ENCODE measurements around the gene PRKCD. TPM values are rescaled to one million over a fixed set of nuclear protein-coding genes. Genes with fewer than 3 reads are reported as not detected.
A peak's percentile ranks its signal among the peaks of the same experiment; 100 is the strongest.

Gene PRKCD
- total RNA-seq, 1 experiment from 2014 or later = 9.6 TPM

DNA sequence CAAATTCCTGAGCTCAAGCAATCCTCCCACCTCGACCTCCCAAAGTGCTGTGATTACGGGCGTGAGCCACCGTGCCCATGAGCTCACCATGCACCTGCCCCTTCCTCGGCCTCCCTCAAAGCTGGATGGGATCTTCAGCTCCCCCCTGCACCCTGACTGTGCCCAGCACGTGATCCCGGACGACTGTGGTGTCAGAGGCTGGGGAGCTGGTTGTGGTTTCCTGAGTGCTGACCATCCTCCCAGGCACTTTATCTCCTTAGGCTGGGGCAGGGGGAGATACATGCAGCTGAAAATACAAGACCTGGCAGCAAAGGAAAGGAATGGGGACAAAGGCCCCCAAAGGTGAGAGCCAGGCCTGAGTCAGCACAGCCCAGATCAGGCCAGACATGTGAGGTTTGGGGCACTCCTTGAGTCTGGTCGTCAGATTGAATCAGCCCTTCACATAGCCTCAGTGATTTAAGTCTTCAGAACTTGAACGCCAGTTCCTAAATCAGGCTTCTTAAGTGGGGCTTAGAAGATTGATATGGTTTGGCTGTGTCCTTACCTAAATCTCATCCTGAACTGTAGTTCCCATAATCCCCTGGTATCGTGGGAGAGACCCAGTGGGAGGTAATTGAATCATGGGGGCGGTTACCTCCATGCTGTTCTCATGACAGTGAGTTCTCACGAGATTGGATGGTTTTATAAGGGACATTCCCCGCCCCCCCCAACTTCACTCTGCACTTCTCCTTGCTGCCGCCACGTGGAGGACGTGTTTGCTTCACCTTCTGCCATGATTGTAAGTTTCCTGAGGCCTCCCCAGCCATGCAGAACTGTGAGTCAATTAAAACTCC is 35.8 kb downstream of the PRKCD start:
- peak; percentile 55 for DNase-seq (ENCODE audit: unreplicated experiment)
- Mint-ChIP-seq H3K36me3 (ENCODE audit: insufficient read depth, unreplicated experiment) (no peaks in the 10 kb centered on the region), H3K27ac (ENCODE audit: low read depth, unreplicated experiment) (no peak overlapping the region), H3K4me3 (ENCODE audit: unreplicated experiment) (no peak overlapping the region), H3K27me3 (ENCODE audit: insufficient read depth, unreplicated experiment) (no peaks in the 10 kb centered on the region), H3K4me1 (ENCODE audit: insufficient read depth, unreplicated experiment) (no peaks in the 10 kb centered on the region), H3K9me3 (ENCODE audit: unreplicated experiment) (no peaks in the 10 kb centered on the region)
- ChIA-PET POLR2A (interaction anchor here (0.9 to 2.5 kb wide), 5 partner anchors 52 to 1255 kb away, joined by 3 to 12 read pairs (median 3); partner anchors contain the start of gene RRP9), CTCF (interaction anchor here (0.6 to 12.5 kb wide), 40 partner anchors 8 to 450 kb away, joined by 3 to 220 read pairs (median 4); partner anchors contain the start of gene RFT1)
- intact Hi-C loops (cut with micrococcal nuclease) = loop anchor here (1.0 kb wide), 2 partner anchors 62 to 82 kb away; no protein-coding TSS in a partner anchor
- BruUV-seq (replicated peaks) = no TSS peak
- TF ChIP-seq, protein P1, sequence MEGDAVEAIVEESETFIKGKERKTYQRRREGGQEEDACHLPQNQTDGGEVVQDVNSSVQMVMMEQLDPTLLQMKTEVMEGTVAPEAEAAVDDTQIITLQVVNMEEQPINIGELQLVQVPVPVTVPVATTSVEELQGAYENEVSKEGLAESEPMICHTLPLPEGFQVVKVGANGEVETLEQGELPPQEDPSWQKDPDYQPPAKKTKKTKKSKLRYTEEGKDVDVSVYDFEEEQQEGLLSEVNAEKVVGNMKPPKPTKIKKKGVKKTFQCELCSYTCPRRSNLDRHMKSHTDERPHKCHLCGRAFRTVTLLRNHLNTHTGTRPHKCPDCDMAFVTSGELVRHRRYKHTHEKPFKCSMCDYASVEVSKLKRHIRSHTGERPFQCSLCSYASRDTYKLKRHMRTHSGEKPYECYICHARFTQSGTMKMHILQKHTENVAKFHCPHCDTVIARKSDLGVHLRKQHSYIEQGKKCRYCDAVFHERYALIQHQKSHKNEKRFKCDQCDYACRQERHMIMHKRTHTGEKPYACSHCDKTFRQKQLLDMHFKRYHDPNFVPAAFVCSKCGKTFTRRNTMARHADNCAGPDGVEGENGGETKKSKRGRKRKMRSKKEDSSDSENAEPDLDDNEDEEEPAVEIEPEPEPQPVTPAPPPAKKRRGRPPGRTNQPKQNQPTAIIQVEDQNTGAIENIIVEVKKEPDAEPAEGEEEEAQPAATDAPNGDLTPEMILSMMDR (IDR thresholded peaks at IDR 0.05; ENCODE audit: unreplicated experiment) = no peak

DNA sequence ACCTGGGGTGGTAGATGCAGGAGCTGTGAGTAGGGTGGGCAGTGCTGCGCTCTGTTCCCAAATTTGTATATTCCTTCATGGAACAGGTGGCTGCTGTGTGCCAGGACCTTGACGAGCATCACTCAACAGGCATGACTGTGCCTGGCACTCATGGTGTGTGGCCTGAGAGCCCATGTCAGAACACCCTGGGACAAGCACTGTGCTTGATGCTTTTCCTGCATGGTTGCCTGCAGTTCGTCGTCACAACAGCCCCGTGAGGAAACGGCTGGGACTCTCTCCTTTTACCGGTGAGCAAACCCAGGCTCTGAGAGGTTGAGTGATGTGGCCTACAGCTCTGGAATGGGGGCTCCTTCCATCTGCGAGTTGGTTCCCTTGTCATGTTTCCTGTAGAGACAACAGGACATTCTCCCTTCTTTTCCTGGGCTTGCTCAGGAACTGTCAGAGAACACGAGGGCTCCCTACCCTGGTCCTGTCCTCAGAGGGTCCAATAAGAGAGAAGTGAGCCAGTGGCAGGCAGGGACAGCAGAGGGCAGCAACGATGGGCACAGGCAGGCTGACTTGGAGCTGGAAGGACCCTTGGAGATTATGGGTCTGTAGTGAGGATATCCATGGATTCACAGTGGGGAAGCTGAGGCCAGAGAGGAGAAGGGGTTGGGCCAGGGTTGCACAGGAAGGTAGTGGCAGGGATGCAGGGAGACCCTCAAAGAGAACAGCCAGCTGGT is 37.4 kb downstream of the PRKCD start:
- intact Hi-C loops (cut with micrococcal nuclease) = no loop called here
- no peak overlapping the region for H3K27ac Mint-ChIP-seq (ENCODE audit: low read depth, unreplicated experiment)
- no peaks in the 10 kb centered on the region for H3K9me3 Mint-ChIP-seq (ENCODE audit: unreplicated experiment)
- no peak overlapping the region for H3K4me3 Mint-ChIP-seq (ENCODE audit: unreplicated experiment)
- BruUV-seq (replicated peaks) = no TSS peak
- DNase-seq (ENCODE audit: unreplicated experiment) = no peak
- no peaks in the 10 kb centered on the region for H3K36me3 Mint-ChIP-seq (ENCODE audit: insufficient read depth, unreplicated experiment)
- no peaks in the 10 kb centered on the region for H3K4me1 Mint-ChIP-seq (ENCODE audit: insufficient read depth, unreplicated experiment)
- POLR2A ChIA-PET = no interaction called here
- CTCF ChIA-PET = interaction anchor here (0.9 to 12.5 kb wide), 3 partner anchors 66 to 88 kb away, joined by 5 to 220 read pairs (median 5); partner anchors contain the start of gene RFT1
- TF ChIP-seq, protein P1 (IDR thresholded peaks at IDR 0.05; ENCODE audit: unreplicated experiment) = no peak
- H3K27me3 Mint-ChIP-seq (ENCODE audit: insufficient read depth, unreplicated experiment) = no peaks in the 10 kb centered on the region

DNA sequence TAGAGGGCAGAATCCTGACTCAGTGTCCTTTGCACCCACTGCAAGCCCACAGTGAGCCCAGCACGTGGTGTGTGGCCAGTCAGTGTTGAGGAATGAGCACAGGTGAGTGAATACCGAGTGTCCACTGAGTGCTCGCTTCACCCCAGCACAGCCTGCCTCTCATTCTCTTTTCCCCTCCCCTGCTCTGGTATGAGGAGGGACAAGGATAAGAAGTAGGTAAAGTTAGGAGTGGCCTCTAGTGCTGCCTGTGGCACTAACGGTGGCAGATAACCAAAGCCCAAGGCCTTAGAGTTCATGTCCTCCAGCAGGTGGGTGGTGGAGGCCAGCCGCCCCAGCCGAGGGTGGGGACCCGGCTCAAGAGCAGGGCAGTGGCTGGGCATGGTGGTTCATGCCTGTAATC is 38.0 kb downstream of the PRKCD start:
- no peaks in the 10 kb centered on the region for H3K36me3 Mint-ChIP-seq (ENCODE audit: insufficient read depth, unreplicated experiment)
- H3K9me3 Mint-ChIP-seq (ENCODE audit: unreplicated experiment) = no peaks in the 10 kb centered on the region
- no peaks in the 10 kb centered on the region for H3K27me3 Mint-ChIP-seq (ENCODE audit: insufficient read depth, unreplicated experiment)
- H3K4me1 Mint-ChIP-seq (ENCODE audit: insufficient read depth, unreplicated experiment) = no peaks in the 10 kb centered on the region
- ChIA-PET CTCF (interaction anchor here (0.6 to 12.5 kb wide), 7 partner anchors 15 to 1790 kb away, joined by 3 to 220 read pairs (median 4); partner anchors contain the start of gene RFT1), POLR2A (no interaction called here)
- no peak overlapping the region for H3K4me3 Mint-ChIP-seq (ENCODE audit: unreplicated experiment)
- TF ChIP-seq, protein P1 (IDR thresholded peaks at IDR 0.05; ENCODE audit: unreplicated experiment) = no peak
- no TSS peak for BruUV-seq (replicated peaks)
- DNase-seq (ENCODE audit: unreplicated experiment) = no peak
- intact Hi-C loops (cut with micrococcal nuclease) = no loop called here
- H3K27ac Mint-ChIP-seq (ENCODE audit: low read depth, unreplicated experiment) = no peak overlapping the region

DNA sequence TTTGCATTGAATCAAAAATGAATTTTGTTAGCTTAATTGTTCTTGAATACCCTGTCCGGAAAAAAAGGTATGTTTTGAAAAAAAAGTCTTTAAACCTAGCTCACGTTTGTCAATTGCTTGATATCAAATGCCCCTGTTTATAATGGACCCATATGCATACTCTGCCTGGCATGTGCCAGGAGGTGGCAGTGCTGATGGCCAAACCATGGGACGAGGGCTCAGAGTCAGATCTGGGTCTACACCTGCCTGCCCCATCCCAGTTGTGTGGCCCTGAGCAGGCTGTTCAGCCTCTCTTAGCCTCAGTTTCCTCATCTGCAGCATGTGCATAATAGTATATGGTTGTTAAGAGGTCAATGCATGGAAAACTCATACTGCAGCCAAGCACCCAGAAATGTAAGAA is 38.8 kb downstream of the PRKCD start:
- BruUV-seq (replicated peaks) = no TSS peak
- CTCF ChIA-PET = interaction anchor here (0.6 to 12.5 kb wide), 9 partner anchors 14 to 1880 kb away, joined by 3 to 220 read pairs (median 3); partner anchors contain the start of gene RFT1
- TF ChIP-seq, protein P1 (IDR thresholded peaks at IDR 0.05; ENCODE audit: unreplicated experiment) = no peak
- Mint-ChIP-seq H3K27me3 (ENCODE audit: insufficient read depth, unreplicated experiment) (no peaks in the 10 kb centered on the region), H3K27ac (ENCODE audit: low read depth, unreplicated experiment) (no peak overlapping the region), H3K9me3 (ENCODE audit: unreplicated experiment) (no peaks in the 10 kb centered on the region), H3K4me3 (ENCODE audit: unreplicated experiment) (no peak overlapping the region), H3K36me3 (ENCODE audit: insufficient read depth, unreplicated experiment) (no peaks in the 10 kb centered on the region), H3K4me1 (ENCODE audit: insufficient read depth, unreplicated experiment) (no peaks in the 10 kb centered on the region)
- DNase-seq (ENCODE audit: unreplicated experiment) = peak; percentile 34
- POLR2A ChIA-PET = interaction anchor here (0.7 kb wide), 1 partner anchor 33 kb away, joined by 3 read pairs; no protein-coding TSS in a partner anchor
- intact Hi-C loops (cut with micrococcal nuclease) = no loop called here
